HepG2 (cell line): ENCODE measurements around the gene ZFAND2A. TPM values are rescaled to one million over a fixed set of nuclear protein-coding genes. Genes with fewer than 3 reads are reported as not detected.

Experiments used
- ATM ChIP-seq: fragments of 450-650 bp; IDR thresholded peaks from 2 replicates; pipeline ENCODE4 v1.7.1; 2017; ENCODE audit warnings: mild to moderate bottlenecking, borderline replicate concordance
- CHCHD3 ChIP-seq: sonication (generic); formaldehyde crosslinking; IDR thresholded peaks from 2 replicates; pipeline ENCODE4 v1.8.0; 2022; ENCODE audit warnings: mild to moderate bottlenecking, missing genetic modification reagents, moderate library complexity
- CHD2 ChIP-seq: IDR thresholded peaks from 2 replicates; pipeline ENCODE4 v1.6.1; 2011; ENCODE audit warnings: low read depth, low read length, improper control_type of control experiment
- DMAP1 ChIP-seq: IDR thresholded peaks from 2 replicates; pipeline ENCODE4 v1.6.1; 2016
- HOXA3 ChIP-seq: sonication (generic); formaldehyde crosslinking; IDR thresholded peaks from 2 replicates; pipeline ENCODE4 v1.5.0; 2020; ENCODE audit warnings: missing genetic modification reagents
- ISX ChIP-seq: sonication (generic); formaldehyde crosslinking; conservative IDR thresholded peaks from 2 replicates; pipeline ENCODE4 v1.5.0; 2020; ENCODE audit warnings: missing genetic modification reagents
- MAFG ChIP-seq: sonication (generic); formaldehyde crosslinking; IDR thresholded peaks from 2 replicates; pipeline ENCODE4 v1.5.1; 2020; ENCODE audit warnings: mild to moderate bottlenecking, missing genetic modification reagents
- POLR2G ChIP-seq: fragments of 200-400 bp; formaldehyde crosslinking; IDR thresholded peaks from 2 replicates; pipeline ENCODE4 v1.6.1; 2018; ENCODE audit warnings: mild to moderate bottlenecking, low read depth, low read length, moderate library complexity
- RAD51 ChIP-seq: fragments of 450-650 bp; IDR thresholded peaks from 2 replicates; pipeline ENCODE4 v1.6.1; 2016; ENCODE audit warnings: borderline replicate concordance
- RARG ChIP-seq: sonication (generic); formaldehyde crosslinking; IDR thresholded peaks from 2 replicates; pipeline ENCODE4 v1.4.0; 2020; ENCODE audit warnings: low read depth, mild to moderate bottlenecking, missing genetic modification reagents
- SAFB2 ChIP-seq: sonication (generic); formaldehyde crosslinking; IDR thresholded peaks from 2 replicates; pipeline ENCODE4 v1.5.1; 2020; ENCODE audit warnings: missing genetic modification reagents, low read depth, mild to moderate bottlenecking, borderline replicate concordance
- SETDB1 ChIP-seq: sonication (generic); formaldehyde crosslinking; IDR thresholded peaks from 2 replicates; pipeline ENCODE4 v1.5.1; 2020; ENCODE audit warnings: missing genetic modification reagents, mild to moderate bottlenecking, borderline replicate concordance
- TP53 ChIP-seq: sonication (generic); formaldehyde crosslinking; conservative IDR thresholded peaks from 2 replicates; pipeline ENCODE4 v1.4.0; 2020; ENCODE audit warnings: missing genetic modification reagents
- ZBTB38 ChIP-seq: sonication (generic); formaldehyde crosslinking; IDR thresholded peaks from 2 replicates; pipeline ENCODE4 v1.5.1; 2020; ENCODE audit warnings: mild to moderate bottlenecking, missing genetic modification reagents
- ZNF263 ChIP-seq: sonication (generic); formaldehyde crosslinking; IDR thresholded peaks from 2 replicates; pipeline ENCODE4 v1.4.0; 2020; ENCODE audit warnings: missing genetic modification reagents
- ZNF674 ChIP-seq: sonication (generic); formaldehyde crosslinking; IDR thresholded peaks from 2 replicates; pipeline ENCODE4 v1.5.0; 2020; ENCODE audit warnings: low read depth, mild to moderate bottlenecking, missing genetic modification reagents
- ZNF747 ChIP-seq: sonication (generic); formaldehyde crosslinking; IDR thresholded peaks from 2 replicates; pipeline ENCODE4 v1.8.1; 2023; ENCODE audit warnings: missing genetic modification reagents, mild to moderate bottlenecking, borderline replicate concordance
- ZSCAN25 ChIP-seq: sonication (generic); formaldehyde crosslinking; IDR thresholded peaks from 2 replicates; pipeline ENCODE4 v1.8.0; 2022; ENCODE audit warnings: mild to moderate bottlenecking, missing genetic modification reagents
- polyA plus RNA-seq, 8 experiments: library from polyadenylated mRNA; depleted of rRNA in 3 of 8; stranded (reverse) in 7 of 8; unstranded in 1 of 8; fragments of >200 nt; fragmentation: Illumina TruSeq in 4 of 8; extraction: Trizol in 4 of 8; gene quantifications; 2 replicates each; pipeline versions ENCODE4 v1.2.1 to v1.2.3, GENCODE V29; 2011 to 2016; ENCODE audit warnings: low read depth in 4 of 8, missing spikeins in 1 of 8, mixed read lengths in 1 of 8; ENCODE audit not compliant: insufficient read depth in 1 of 8
- total RNA-seq, 5 experiments: library from RNA; depleted of rRNA; stranded (reverse); fragments of >200 nt; fragmentation: Illumina TruSeq; extraction: Trizol; gene quantifications; 2 replicates each; pipeline ENCODE4 v1.2.3, GENCODE V29; 2016; ENCODE audit warnings: low read depth in 1 of 5
- TF ChIP-seq, protein P1 (sequence below): sonication (generic); formaldehyde crosslinking; IDR thresholded peaks from 2 replicates; pipeline ENCODE4 v1.4.0; 2020; ENCODE audit warnings: mild to moderate bottlenecking, missing genetic modification reagents
- TF ChIP-seq, protein P2 (sequence below): sonication (generic); formaldehyde crosslinking; IDR thresholded peaks from 2 replicates; pipeline ENCODE4 v1.5.1; 2020; ENCODE audit warnings: missing genetic modification reagents, mild to moderate bottlenecking, borderline replicate concordance
- TF ChIP-seq, protein P3 (sequence below): sonication (generic); formaldehyde crosslinking; IDR thresholded peaks from 2 replicates; pipeline ENCODE4 v1.4.0; 2020; ENCODE audit warnings: missing genetic modification reagents, borderline replicate concordance

The ZFAND2A gene
- total and polyA plus RNA-seq, 2 of the 13 experiments (the other 11 are each of a cell fraction or from before 2014, with no cell fraction given): 140 to 153 TPM

DNA sequence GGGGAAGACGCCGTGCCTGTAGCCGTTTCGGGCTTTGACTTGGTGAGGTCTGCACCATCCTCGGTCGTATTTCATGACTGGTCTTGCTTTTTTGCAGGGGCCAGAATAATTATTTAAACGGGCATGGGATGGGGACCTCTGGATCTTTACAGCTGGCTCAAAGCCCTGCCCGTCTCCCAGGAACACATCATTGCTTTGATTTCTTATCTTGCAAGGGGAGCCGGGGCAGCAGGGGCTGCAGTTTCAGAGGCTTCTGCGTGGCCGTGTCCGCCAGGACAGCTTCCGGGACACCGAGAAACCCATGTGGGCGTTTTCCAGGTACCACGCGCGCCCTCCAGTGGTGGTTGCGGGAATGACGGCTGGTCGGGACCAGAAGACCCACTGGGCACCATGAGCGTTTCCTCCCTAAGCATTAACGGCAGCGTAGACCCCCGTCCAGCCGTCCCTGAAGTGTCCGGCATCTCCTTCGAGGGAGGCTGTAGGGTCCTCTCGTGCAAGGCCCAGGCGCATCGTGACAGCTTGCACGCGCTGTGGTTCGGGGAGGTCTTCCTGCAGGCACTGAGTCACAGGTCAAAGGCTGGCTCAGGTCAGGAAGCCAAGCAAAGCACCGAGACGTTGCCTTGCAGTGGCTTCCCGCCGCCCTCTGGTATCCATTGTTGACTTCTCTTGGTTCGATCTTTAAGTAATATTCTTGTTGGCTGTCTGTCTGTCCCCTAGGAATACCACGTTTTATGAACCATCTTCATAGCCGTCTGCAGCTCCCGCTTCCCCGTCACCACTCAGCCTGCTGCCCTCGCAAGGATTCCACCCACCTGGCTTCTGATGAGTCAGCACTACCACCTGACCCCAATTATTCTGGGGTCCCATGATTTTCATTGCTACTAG lies 16.2 kb upstream of the ZFAND2A start (continued):
- TF ChIP-seq SAFB2 (no peak), RAD51 (no peak), ZSCAN25 (CRISPR knock-in tag) (no peak), MAFG (peak; percentile 66), ZNF263 (no peak), DMAP1 (CRISPR knock-in tag) (no peak), ZNF747 (CRISPR knock-in tag) (peak; percentile 42; the same call in 1 of the 2 replicates), SETDB1 (no peak), ISX (CRISPR knock-in tag) (no peak), TP53 (CRISPR knock-in tag) (no peak), CHD2 (no peak), ZNF674 (CRISPR knock-in tag) (no peak), HOXA3 (CRISPR knock-in tag) (peak; percentile 70; the same call in 1 of the 2 replicates), CHCHD3 (CRISPR knock-in tag) (peak; percentile 69; the same call in 1 of the 2 replicates), RARG (CRISPR knock-in tag) (no peak), POLR2G (peak; percentile 79), ZBTB38 (peak; percentile 56; the same call in 1 of the 2 replicates), ATM (no peak)
- TF ChIP-seq, protein P1, sequence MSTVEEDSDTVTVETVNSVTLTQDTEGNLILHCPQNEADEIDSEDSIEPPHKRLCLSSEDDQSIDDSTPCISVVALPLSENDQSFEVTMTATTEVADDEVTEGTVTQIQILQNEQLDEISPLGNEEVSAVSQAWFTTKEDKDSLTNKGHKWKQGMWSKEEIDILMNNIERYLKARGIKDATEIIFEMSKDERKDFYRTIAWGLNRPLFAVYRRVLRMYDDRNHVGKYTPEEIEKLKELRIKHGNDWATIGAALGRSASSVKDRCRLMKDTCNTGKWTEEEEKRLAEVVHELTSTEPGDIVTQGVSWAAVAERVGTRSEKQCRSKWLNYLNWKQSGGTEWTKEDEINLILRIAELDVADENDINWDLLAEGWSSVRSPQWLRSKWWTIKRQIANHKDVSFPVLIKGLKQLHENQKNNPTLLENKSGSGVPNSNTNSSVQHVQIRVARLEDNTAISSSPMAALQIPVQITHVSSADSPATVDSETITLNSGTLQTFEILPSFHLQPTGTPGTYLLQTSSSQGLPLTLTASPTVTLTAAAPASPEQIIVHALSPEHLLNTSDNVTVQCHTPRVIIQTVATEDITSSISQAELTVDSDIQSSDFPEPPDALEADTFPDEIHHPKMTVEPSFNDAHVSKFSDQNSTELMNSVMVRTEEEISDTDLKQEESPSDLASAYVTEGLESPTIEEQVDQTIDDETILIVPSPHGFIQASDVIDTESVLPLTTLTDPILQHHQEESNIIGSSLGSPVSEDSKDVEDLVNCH: no peak
- TF ChIP-seq, protein P2, sequence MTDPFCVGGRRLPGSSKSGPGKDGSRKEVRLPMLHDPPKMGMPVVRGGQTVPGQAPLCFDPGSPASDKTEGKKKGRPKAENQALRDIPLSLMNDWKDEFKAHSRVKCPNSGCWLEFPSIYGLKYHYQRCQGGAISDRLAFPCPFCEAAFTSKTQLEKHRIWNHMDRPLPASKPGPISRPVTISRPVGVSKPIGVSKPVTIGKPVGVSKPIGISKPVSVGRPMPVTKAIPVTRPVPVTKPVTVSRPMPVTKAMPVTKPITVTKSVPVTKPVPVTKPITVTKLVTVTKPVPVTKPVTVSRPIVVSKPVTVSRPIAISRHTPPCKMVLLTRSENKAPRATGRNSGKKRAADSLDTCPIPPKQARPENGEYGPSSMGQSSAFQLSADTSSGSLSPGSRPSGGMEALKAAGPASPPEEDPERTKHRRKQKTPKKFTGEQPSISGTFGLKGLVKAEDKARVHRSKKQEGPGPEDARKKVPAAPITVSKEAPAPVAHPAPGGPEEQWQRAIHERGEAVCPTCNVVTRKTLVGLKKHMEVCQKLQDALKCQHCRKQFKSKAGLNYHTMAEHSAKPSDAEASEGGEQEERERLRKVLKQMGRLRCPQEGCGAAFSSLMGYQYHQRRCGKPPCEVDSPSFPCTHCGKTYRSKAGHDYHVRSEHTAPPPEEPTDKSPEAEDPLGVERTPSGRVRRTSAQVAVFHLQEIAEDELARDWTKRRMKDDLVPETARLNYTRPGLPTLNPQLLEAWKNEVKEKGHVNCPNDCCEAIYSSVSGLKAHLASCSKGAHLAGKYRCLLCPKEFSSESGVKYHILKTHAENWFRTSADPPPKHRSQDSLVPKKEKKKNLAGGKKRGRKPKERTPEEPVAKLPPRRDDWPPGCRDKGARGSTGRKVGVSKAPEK (CRISPR knock-in tag): peak; percentile 66; the same call in 1 of the 2 replicates
- TF ChIP-seq, protein P3, sequence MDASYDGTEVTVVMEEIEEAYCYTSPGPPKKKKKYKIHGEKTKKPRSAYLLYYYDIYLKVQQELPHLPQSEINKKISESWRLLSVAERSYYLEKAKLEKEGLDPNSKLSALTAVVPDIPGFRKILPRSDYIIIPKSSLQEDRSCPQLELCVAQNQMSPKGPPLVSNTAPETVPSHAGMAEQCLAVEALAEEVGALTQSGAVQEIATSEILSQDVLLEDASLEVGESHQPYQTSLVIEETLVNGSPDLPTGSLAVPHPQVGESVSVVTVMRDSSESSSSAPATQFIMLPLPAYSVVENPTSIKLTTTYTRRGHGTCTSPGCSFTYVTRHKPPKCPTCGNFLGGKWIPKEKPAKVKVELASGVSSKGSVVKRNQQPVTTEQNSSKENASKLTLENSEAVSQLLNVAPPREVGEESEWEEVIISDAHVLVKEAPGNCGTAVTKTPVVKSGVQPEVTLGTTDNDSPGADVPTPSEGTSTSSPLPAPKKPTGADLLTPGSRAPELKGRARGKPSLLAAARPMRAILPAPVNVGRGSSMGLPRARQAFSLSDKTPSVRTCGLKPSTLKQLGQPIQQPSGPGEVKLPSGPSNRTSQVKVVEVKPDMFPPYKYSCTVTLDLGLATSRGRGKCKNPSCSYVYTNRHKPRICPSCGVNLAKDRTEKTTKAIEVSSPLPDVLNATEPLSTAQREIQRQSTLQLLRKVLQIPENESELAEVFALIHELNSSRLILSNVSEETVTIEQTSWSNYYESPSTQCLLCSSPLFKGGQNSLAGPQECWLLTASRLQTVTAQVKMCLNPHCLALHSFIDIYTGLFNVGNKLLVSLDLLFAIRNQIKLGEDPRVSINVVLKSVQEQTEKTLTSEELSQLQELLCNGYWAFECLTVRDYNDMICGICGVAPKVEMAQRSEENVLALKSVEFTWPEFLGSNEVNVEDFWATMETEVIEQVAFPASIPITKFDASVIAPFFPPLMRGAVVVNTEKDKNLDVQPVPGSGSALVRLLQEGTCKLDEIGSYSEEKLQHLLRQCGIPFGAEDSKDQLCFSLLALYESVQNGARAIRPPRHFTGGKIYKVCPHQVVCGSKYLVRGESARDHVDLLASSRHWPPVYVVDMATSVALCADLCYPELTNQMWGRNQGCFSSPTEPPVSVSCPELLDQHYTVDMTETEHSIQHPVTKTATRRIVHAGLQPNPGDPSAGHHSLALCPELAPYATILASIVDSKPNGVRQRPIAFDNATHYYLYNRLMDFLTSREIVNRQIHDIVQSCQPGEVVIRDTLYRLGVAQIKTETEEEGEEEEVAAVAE (CRISPR knock-in tag): 0 out of 2 replicates have a peak, but pooled peaks have one; percentile 56
